Hepatocyte (in vitro differentiated cells): Measurements from ENCODE around the gene TACO1. TPM values are rescaled to one million over a fixed set of nuclear protein-coding genes. Genes with fewer than 3 reads are reported as not detected.

Experiments
- DNase-seq: peaks from one replicate; pipeline ENCODE4 v3.0.0-alpha.2; 2016; ENCODE audit warnings: low spot score
- H2AFZ ChIP-seq: fragments of 200-600 bp; sonication (generic); 2 replicates; pipeline ENCODE4 v1.6.0; 2016; ENCODE audit warnings: antibody characterized with exemption, mild to moderate bottlenecking
- H3K27ac ChIP-seq: fragments of 200-600 bp; sonication (generic); 2 replicates; pipeline ENCODE4 v1.5.1; 2016; ENCODE audit warnings: mild to moderate bottlenecking
- H3K27me3 ChIP-seq: fragments of 200-600 bp; sonication (generic); 2 replicates; pipeline ENCODE4 v1.6.1; 2016
- H3K36me3 ChIP-seq: fragments of 200-600 bp; sonication (generic); replicated peaks from 2 replicates; pipeline ENCODE4 v1.5.1; 2016; ENCODE audit warnings: low read depth; ENCODE audit not compliant: insufficient read depth
- H3K4me1 ChIP-seq: fragments of 200-600 bp; sonication (generic); 2 replicates; pipeline ENCODE4 v1.5.1; 2016; ENCODE audit warnings: mild to moderate bottlenecking, moderate library complexity; ENCODE audit not compliant: insufficient read depth
- H3K4me2 ChIP-seq: fragments of 200-600 bp; sonication (generic); 2 replicates; pipeline ENCODE4 v1.6.0; 2016
- H3K4me3 ChIP-seq: fragments of 200-600 bp; sonication (generic); 2 replicates; pipeline ENCODE4 v1.5.1; 2016; ENCODE audit warnings: mild to moderate bottlenecking
- H3K79me2 ChIP-seq: fragments of 200-600 bp; sonication (generic); 2 replicates; pipeline ENCODE4 v1.6.0; 2017; ENCODE audit warnings: mild to moderate bottlenecking
- H3K9me2 ChIP-seq: fragments of 200-600 bp; sonication (generic); replicated peaks from 2 replicates; pipeline ENCODE4 v1.6.0; 2017; ENCODE audit warnings: mild to moderate bottlenecking; ENCODE audit not compliant: insufficient read depth
- H3K9me3 ChIP-seq: fragments of 200-600 bp; sonication (generic); 2 replicates; pipeline ENCODE4 v1.5.1; 2016; ENCODE audit warnings: low read depth, mild to moderate bottlenecking
- H4K20me1 ChIP-seq: fragments of 200-600 bp; sonication (generic); 2 replicates; pipeline ENCODE4 v1.6.0; 2016; ENCODE audit warnings: mild to moderate bottlenecking; ENCODE audit not compliant: insufficient read depth, poor library complexity, severe bottlenecking
- CTCF ChIP-seq: fragments of 200-600 bp; sonication (generic); IDR thresholded peaks from 2 replicates; pipeline ENCODE4 v1.5.1; 2016; ENCODE audit warnings: antibody characterized with exemption, mild to moderate bottlenecking; ENCODE audit not compliant: poor library complexity
- EZH2 ChIP-seq: fragments of 200-600 bp; sonication (generic); IDR thresholded peaks from 2 replicates; pipeline ENCODE4 v1.6.1; 2016; ENCODE audit warnings: antibody characterized with exemption, mild to moderate bottlenecking, borderline replicate concordance
- EZH2phosphoT487 ChIP-seq: fragments of 200-600 bp; sonication (generic); IDR thresholded peaks from one replicate; pipeline ENCODE4 v1.6.1; 2018; ENCODE audit warnings: antibody characterized with exemption, mild to moderate bottlenecking, low read depth, moderate library complexity; ENCODE audit not compliant: unreplicated experiment, severe bottlenecking
- WGBS: methylation state at CpG from one replicate; pipeline ENCODE4 v1.1.6; 2016; ENCODE audit warnings: low lambda C conversion rate; ENCODE audit errors: missing lambda C conversion rate; 5-methylcytosine and 5-hydroxymethylcytosine counted together
- polyA plus RNA-seq: library from polyadenylated mRNA; unstranded; fragments of >200 nt; fragmentation: Nextera tagmentation; extraction: Ambion mirVana; gene quantifications from 2 replicates; pipeline ENCODE4 v1.2.1, GENCODE V29; 2016
- total RNA-seq: library from RNA; depleted of rRNA; stranded (reverse); fragments of >200 nt; gene quantifications from 2 replicates; pipeline ENCODE4 v1.2.3, GENCODE V29; 2014

The TACO1 gene
- total and polyA plus RNA-seq, 2 experiments from 2014 or later: 20.2 to 32.2 TPM

GRCh38 chr17:63626551-63627180 is 26.0 kb downstream of the TACO1 start:
- H3K4me2 ChIP-seq: peak overlapping the region; percentile 42
- no peak overlapping the region for H3K4me3 ChIP-seq
- H2AFZ ChIP-seq: no peak overlapping the region
- no peak for TF ChIP-seq EZH2phosphoT487
- TF ChIP-seq EZH2: no peak
- TF ChIP-seq CTCF: no peak
- peaks cover 40% of the 10 kb centered on the region for H4K20me1 ChIP-seq
- no peak for DNase-seq
- WGBS: 72% methylated on average over 4 of the region's 4 CpGs
- H3K4me1 ChIP-seq: peaks cover 12% of the 10 kb centered on the region
- no peaks in the 10 kb centered on the region for H3K9me2 ChIP-seq
- peaks cover 81% of the 10 kb centered on the region for H3K79me2 ChIP-seq
- no peaks in the 10 kb centered on the region for H3K27me3 ChIP-seq
- H3K27ac ChIP-seq: no peak overlapping the region
- H3K36me3 ChIP-seq: no peaks in the 10 kb centered on the region
- no peaks in the 10 kb centered on the region for H3K9me3 ChIP-seq

- H3K79me2 ChIP-seq: peaks cover 70% of the 10 kb centered on the region
- DNase-seq: no peak
- 100% methylated on average over 1 of the region's 1 CpG for WGBS
- H3K4me3 ChIP-seq: no peak overlapping the region
- TF ChIP-seq EZH2phosphoT487: no peak
- no peak for TF ChIP-seq EZH2
- no peak for TF ChIP-seq CTCF
- no peak overlapping the region for H3K27ac ChIP-seq
- no peaks in the 10 kb centered on the region for H3K9me3 ChIP-seq
- peaks cover 27% of the 10 kb centered on the region for H4K20me1 ChIP-seq
- no peaks in the 10 kb centered on the region for H3K9me2 ChIP-seq
- no peaks in the 10 kb centered on the region for H3K36me3 ChIP-seq
- H2AFZ ChIP-seq: no peak overlapping the region
- H3K27me3 ChIP-seq: no peaks in the 10 kb centered on the region
- no peak overlapping the region for H3K4me2 ChIP-seq
- H3K4me1 ChIP-seq: peaks cover 4% of the 10 kb centered on the region
Measured at GRCh38 chr17:63629627-63630026, 28.9 kb downstream of the TACO1 start.

- no peaks in the 10 kb centered on the region for H3K36me3 ChIP-seq
- no peak overlapping the region for H3K4me2 ChIP-seq
- H3K27ac ChIP-seq: no peak overlapping the region
- 88% methylated on average over 3 of the region's 3 CpGs for WGBS
- no peaks in the 10 kb centered on the region for H3K9me3 ChIP-seq
- H3K4me3 ChIP-seq: no peak overlapping the region
- H3K79me2 ChIP-seq: peaks cover 56% of the 10 kb centered on the region
- H4K20me1 ChIP-seq: peaks cover 14% of the 10 kb centered on the region
- peaks cover 4% of the 10 kb centered on the region for H3K4me1 ChIP-seq
- no peaks in the 10 kb centered on the region for H3K9me2 ChIP-seq
- H3K27me3 ChIP-seq: no peaks in the 10 kb centered on the region
- TF ChIP-seq EZH2 (no peak), CTCF (no peak), EZH2phosphoT487 (no peak)
- H2AFZ ChIP-seq: no peak overlapping the region
- no peak for DNase-seq
Measured at GRCh38 chr17:63631062-63631461, 30.4 kb downstream of the TACO1 start.
